Measurements from ENCODE around the gene CELF2. TPM values are rescaled to one million over a fixed set of nuclear protein-coding genes. Genes with fewer than 3 reads are reported as not detected.

CELF2 gene
- total RNA-seq, 6 donors from 2014 or later = 82.7 to 193 (median 120) TPM

DNA sequence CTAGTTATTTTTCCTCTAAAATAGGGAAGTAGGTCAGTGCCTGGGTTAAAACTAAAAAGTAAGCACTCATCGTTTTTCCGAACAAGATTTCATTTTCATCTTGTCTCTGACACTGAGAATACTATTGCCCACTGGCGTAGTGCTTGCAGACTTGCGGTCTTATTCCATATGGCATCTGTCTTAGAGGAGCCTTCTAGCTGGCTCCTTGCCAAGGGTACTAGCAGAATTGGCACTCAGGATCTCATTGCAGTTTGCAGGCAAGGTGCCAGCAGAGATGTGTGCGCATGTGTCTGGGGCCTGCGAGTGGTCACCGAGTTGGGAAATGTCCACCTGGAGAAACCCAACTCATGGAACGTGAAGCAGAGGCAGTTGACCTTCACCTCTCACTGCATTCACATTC, 143.4 kb downstream of the CELF2 start:
- Histone ChIP-seq H3K27ac (peak overlapping the region; percentile 89 to 97 (median 92)), H3K4me1 (peaks cover 30 to 61% (median 43%) of the 10 kb centered on the region in 4 donors), H3K27me3 (no peaks in the 10 kb centered on the region), H3K4me3 (no peak overlapping the region), H3K36me3 (no peaks in the 10 kb centered on the region), H3K9me3 (no peaks in the 10 kb centered on the region)
- ATAC-seq (ENCODE audit: low FRiP score in 2 of 2) (no peak), DNase-seq (peak in 1 of 2 donors; percentile 55)
- TF ChIP-seq POLR2A (IDR thresholded peaks at IDR 0.05) (peak in 1 of 4 donors; percentile 16), EP300 (IDR thresholded peaks at IDR 0.05) (no peak), POLR2AphosphoS5 (IDR thresholded peaks at IDR 0.05) (peak in 1 of 2 donors; percentile 25)
- TF ChIP-seq, protein P1, sequence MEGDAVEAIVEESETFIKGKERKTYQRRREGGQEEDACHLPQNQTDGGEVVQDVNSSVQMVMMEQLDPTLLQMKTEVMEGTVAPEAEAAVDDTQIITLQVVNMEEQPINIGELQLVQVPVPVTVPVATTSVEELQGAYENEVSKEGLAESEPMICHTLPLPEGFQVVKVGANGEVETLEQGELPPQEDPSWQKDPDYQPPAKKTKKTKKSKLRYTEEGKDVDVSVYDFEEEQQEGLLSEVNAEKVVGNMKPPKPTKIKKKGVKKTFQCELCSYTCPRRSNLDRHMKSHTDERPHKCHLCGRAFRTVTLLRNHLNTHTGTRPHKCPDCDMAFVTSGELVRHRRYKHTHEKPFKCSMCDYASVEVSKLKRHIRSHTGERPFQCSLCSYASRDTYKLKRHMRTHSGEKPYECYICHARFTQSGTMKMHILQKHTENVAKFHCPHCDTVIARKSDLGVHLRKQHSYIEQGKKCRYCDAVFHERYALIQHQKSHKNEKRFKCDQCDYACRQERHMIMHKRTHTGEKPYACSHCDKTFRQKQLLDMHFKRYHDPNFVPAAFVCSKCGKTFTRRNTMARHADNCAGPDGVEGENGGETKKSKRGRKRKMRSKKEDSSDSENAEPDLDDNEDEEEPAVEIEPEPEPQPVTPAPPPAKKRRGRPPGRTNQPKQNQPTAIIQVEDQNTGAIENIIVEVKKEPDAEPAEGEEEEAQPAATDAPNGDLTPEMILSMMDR (IDR thresholded peaks at IDR 0.05) = no peak
- 73 to 79% methylated on average over 6 to 8 of the region's 8 CpGs for WGBS, 2 donors

DNA sequence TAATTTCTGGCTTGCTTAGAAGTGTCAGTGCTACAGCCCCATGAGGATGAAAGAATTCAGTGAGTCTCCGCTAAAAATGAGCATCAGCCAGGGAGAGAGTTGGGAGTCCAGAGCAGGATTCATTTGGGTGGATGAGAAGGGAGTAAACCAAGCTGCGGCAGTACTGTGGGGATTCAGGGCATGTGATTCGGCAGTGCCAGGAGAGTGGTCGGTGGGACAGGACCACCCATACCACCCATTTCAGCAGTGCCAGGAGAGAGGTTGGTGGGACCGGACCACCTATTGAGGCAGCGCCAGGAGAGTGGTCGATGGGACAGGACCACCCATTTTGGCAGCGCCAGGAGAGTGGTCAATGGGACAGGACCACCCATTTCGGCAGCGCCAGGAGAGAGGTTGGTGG, 144.2 kb downstream of the CELF2 start:
- DNase-seq = no peak
- 94 to 96% methylated on average over 10 of the region's 10 CpGs for WGBS, 2 donors

DNA sequence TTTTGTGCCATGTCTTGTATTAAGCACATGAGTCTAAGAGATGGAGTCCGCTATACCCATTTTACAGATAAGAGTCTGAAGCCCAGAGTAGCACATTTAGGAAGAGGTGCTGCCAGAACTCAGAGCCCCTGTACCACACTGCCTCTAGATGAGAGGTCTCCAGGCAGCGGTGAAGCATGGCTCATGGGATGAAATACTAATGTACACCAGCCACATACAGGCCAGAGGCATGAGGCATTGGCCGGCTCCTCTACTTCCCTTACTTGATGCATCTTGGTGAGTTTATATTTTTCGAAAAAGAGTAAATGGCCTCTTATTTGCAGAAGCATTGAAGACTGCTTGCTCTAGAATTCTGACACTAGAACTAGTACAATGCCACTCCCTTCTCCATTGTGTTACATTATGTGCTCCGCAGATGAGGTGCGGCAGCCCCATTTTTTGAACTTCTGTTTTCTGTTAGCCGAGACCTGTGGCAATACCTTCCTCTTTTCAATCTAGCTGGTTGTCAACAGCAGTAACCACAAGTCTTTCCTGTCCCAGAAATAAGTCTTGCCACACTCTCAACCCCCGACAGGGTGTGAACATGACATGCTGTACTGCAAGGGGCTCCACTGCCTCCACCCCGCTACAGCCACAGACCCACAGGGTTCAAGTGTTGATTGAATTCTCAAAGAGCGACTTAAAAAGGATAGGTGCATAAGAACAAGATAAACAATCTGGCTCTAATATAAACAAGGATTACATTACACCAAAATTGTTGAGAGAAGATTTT, 145.3 kb downstream of the CELF2 start:
- H3K9me3 ChIP-seq = no peaks in the 10 kb centered on the region
- peaks cover 0 to 2% (median 0%) of the 10 kb centered on the region in 4 donors for H3K36me3 ChIP-seq
- H3K27ac ChIP-seq = peak overlapping the region; percentile 89 to 97 (median 92)
- ATAC-seq (ENCODE audit: low FRiP score in 2 of 2) (peak; percentile 60 to 83), DNase-seq (peak in 1 of 2 donors; percentile 90)
- H3K4me3 ChIP-seq = peak overlapping the region in 1 of 4 donors; percentile 55
- H3K4me1 ChIP-seq = peaks cover 30 to 62% (median 43%) of the 10 kb centered on the region in 4 donors
- H3K27me3 ChIP-seq = no peaks in the 10 kb centered on the region
- TF ChIP-seq, protein P1 (IDR thresholded peaks at IDR 0.05) = peak in 2 of 6 experiments; percentile 9 to 17
- TF ChIP-seq POLR2A (IDR thresholded peaks at IDR 0.05) = peak in 1 of 4 donors; percentile 68
- peak; percentile 81 to 82 for TF ChIP-seq POLR2AphosphoS5 (IDR thresholded peaks at IDR 0.05)
- peak in 2 of 4 donors; percentile 86 to 92 for TF ChIP-seq EP300 (IDR thresholded peaks at IDR 0.05)
- 46 to 57% methylated on average over 10 of the region's 10 CpGs for WGBS, 2 donors

More for the DNA sequence above, 144.2 kb downstream of the CELF2 start:
- H3K27ac ChIP-seq = peak overlapping the region; percentile 89 to 97 (median 92)
- H3K27me3 ChIP-seq = no peaks in the 10 kb centered on the region
- ATAC-seq (ENCODE audit: low FRiP score in 2 of 2) = no peak
- H3K4me3 ChIP-seq = no peak overlapping the region
- peaks cover 30 to 62% (median 43%) of the 10 kb centered on the region in 4 donors for H3K4me1 ChIP-seq
- TF ChIP-seq POLR2A (IDR thresholded peaks at IDR 0.05) = no peak
- no peak for TF ChIP-seq POLR2AphosphoS5 (IDR thresholded peaks at IDR 0.05)
- TF ChIP-seq, protein P1 (IDR thresholded peaks at IDR 0.05) = no peak
- no peaks in the 10 kb centered on the region for H3K36me3 ChIP-seq
- H3K9me3 ChIP-seq = no peaks in the 10 kb centered on the region

DNA sequence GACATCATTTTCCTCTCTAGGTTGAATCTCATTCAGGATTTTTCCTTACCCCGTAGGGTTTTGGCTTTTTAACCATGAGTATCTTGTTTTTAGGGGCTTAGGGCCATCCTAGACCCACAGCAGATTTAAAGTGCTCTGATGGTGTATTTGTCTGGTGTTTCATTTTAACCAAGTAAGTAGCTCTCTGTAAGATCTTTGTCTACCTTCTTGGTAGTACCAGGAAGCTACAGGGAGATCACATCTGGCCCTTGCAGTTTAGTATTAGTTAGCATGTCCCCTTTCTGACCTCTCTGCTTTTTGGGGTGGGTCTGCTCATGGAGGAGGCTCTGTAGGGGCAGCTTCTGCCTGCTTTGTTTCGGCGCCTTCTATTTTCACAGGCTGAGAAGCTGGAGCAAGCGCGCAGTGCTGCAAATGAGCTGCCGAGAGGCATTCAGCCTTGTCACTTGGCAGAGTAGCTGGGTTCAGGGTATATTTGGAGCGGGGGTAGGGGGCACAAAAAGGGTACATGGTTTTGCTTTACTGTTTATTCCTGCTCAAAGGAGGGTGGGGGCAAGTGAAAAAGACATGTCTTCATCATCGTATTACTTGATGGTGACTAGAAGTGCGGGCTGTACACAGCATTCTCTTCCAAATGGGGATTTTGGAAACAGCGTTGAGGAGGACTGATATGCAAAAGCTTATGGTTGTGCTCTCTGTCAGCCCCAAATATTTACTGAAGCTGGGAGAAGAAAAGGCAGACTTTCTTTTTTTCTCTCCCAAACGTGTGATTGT, 146.3 kb downstream of the CELF2 start:
- Histone ChIP-seq H3K27me3 (no peaks in the 10 kb centered on the region), H3K4me1 (peaks cover 30 to 62% (median 43%) of the 10 kb centered on the region in 4 donors), H3K9me3 (no peaks in the 10 kb centered on the region), H3K27ac (peak overlapping the region; percentile 89 to 97 (median 92)), H3K36me3 (peaks cover 0 to 2% (median 0%) of the 10 kb centered on the region in 4 donors), H3K4me3 (peak overlapping the region in 3 of 4 donors; percentile 55 to 57 (median 55))
- DNase-seq (no peak), ATAC-seq (ENCODE audit: low FRiP score in 2 of 2) (no peak)
- 45 to 53% methylated on average over 11 of the region's 11 CpGs for WGBS, 2 donors
- TF ChIP-seq POLR2A (IDR thresholded peaks at IDR 0.05) (no peak), POLR2AphosphoS5 (IDR thresholded peaks at IDR 0.05) (no peak), EP300 (IDR thresholded peaks at IDR 0.05) (no peak)
- TF ChIP-seq, protein P1 (IDR thresholded peaks at IDR 0.05) = no peak
